PC-3 (cell line): ENCODE measurements around the gene CACNA1I.

Experiments used
- EZH2 ChIP-seq: fragments of 300-600 bp; sonication (generic); IDR thresholded peaks from one replicate; pipeline ENCODE4 v1.6.1; 2017; ENCODE audit warnings: antibody characterized with exemption, mild to moderate bottlenecking, low read length; ENCODE audit not compliant: unreplicated experiment
- EZH2phosphoT487 ChIP-seq: fragments of 300-600 bp; sonication (generic); IDR thresholded peaks from 2 replicates; pipeline ENCODE4 v1.6.1; 2018; ENCODE audit warnings: mild to moderate bottlenecking, antibody characterized with exemption, low read length, borderline replicate concordance
- TF ChIP-seq, protein P1 (sequence below): fragments of 300-600 bp; sonication (generic); conservative IDR thresholded peaks from 2 replicates; pipeline ENCODE4 v1.5.1; 2017; ENCODE audit warnings: antibody characterized with exemption, low read depth, mild to moderate bottlenecking, low read length

DNA sequence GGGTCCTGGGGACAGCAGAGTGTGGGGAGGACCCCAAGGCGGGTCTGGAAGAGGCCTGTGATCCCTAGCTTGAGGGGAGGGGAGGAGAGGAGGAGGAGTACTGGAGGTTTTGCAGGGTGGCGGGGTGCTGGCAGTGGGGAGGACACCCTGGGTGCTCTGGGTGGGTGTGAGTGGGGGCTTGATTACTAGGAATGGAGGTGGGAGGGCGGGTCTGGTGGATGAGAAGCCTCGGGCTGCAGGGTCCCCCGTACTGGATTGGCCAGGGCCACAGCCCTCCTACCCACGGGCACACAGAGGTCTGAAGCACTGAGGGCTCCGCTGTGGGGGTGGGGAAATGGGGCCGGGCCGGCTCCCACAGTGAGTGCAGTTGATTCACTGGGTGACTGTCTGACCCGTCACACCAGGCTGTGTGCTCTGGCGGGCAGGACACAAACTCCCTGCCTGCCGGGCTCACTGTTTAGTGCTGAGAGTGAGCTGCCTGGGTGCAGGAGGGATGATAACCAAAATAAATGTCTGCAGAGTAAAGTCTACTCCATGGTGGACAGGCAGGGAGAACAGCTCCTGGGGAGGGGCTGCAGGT lies 114.2 kb downstream of the CACNA1I start:
- TF ChIP-seq, protein P1, sequence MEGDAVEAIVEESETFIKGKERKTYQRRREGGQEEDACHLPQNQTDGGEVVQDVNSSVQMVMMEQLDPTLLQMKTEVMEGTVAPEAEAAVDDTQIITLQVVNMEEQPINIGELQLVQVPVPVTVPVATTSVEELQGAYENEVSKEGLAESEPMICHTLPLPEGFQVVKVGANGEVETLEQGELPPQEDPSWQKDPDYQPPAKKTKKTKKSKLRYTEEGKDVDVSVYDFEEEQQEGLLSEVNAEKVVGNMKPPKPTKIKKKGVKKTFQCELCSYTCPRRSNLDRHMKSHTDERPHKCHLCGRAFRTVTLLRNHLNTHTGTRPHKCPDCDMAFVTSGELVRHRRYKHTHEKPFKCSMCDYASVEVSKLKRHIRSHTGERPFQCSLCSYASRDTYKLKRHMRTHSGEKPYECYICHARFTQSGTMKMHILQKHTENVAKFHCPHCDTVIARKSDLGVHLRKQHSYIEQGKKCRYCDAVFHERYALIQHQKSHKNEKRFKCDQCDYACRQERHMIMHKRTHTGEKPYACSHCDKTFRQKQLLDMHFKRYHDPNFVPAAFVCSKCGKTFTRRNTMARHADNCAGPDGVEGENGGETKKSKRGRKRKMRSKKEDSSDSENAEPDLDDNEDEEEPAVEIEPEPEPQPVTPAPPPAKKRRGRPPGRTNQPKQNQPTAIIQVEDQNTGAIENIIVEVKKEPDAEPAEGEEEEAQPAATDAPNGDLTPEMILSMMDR = no peak
- TF ChIP-seq EZH2 (no peak), EZH2phosphoT487 (no peak)
